NCI-H1694 (cell line): ENCODE results near the gene FOXI3.
"Not testable (repeated sequence)": the region's sequence is repeated elsewhere in the genome, so short reads cannot be mapped to it uniquely, and the experiment has no call there.

Source experiments
- DNase-seq: peaks from one replicate; lab custom pipeline; 2025; lab: John Stamatoyannopoulos, UW

Gene FOXI3

GRCh38 chr2:88442061-88442460 lies 10.4 kb downstream of the FOXI3 start:
- no peak for DNase-seq

DNA sequence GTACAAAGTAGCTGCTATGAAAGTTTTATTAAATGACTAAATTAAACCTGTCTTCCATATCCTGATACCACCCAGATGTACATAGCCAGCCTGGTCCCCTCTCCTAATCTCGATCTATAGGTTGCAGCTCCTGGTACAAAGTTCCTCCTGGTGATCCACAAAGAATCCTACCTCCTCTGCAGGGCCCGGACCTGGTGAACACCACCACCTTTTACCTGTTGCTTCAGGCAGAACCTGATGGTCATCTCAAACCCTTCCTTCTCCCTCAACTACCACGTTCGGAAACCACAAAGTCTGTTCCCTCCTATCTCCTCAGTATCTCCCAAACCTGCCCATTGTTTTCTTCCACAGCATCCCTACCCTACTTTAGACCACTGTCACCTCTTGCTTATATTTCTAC lies 15.5 kb downstream of the FOXI3 start:
- DNase-seq, result no peak

DNA sequence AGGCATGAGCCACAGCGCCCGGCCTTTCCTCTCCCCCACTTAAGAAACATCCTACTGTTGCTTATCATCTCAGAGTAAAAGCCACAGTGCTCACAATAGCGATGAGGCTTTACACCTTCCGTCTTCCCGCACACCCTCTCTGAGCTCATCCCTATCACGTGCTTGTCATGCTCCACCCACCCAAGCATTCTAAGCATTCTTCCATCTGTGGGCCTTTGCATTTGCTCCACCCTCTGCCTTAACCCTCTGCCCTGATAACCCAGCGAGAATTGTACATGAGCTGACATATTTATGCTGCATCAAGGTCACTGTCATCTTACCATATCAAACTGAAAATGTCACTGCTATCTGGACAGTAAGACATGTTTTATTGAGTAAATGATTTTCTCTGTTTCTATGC lies 22.6 kb downstream of the FOXI3 start:
- no peak for DNase-seq

GRCh38 chr2:88423733-88424132 lies 28.8 kb downstream of the FOXI3 start:
- no peak for DNase-seq

DNA sequence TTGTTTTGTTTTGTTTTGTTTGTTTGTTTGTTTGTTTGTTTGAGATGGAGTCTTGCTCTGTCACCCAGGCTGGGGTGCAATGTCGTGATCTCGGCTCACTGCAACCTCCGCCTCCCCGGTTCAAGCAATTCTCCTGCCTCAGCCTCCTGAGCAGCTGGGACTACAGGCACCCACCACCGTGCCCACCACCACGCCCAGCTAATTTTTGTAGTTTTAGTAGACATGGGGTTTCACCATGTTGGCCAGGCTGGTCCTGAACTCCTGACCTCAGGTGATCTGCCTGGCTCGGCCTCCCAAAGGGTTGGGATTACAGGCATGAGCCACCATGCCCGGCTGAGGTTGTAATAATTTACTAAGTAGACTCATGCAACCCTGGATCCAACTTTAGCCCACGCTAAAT lies 33.4 kb downstream of the FOXI3 start:
- DNase-seq, result not testable (repeated sequence)

DNA sequence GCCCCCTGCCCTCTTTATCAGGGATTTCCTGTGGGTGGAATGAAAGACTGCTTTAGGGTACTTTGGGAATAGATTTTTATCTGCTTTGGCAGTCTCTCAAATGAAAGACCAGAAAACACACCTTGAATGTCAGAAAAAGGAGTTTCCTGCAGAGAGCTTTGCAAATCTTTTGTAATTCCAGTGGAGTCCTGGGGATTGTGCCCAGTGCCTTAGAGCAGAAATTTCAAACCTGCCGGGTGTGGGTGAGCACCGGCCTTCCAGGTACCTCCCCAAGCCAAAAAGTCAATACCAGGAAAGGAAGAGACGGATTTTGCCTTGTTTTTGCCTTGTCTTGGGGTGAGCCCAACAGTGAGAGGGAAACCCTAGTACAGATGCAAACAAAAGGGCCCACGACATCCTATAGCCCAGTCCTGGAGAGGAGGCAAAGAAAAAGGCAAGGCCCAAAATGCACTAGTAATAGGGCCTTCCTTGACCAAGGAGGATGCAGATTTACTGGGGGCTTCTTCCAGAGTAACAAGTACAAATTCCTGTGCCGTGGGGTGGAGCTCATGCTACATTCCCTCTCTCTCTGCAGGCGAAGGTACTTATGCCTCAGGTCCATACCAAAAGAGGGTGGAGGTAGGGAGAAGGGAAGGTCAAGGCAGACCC lies 36.4 kb downstream of the FOXI3 start:
- DNase-seq, result no peak

DNA sequence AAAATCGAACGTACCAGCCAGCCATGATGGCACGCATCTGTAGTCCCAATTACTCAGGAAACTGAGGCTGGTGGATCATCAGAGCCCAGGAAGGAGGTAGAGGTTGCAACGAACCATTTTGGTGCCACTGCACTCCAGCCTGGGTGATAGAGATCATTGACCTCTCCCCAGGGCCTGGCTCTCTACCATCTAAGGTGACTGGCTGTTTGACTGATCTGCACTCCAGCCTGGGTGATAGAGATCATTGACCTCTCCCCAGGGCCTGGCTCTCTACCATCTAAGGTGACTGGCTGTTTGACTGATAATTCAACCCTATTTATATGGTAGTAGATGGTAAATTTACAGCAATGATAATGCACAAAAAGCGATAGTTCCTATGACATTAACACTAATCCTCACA lies 43.6 kb downstream of the FOXI3 start:
- not testable (repeated sequence) for DNase-seq

DNA sequence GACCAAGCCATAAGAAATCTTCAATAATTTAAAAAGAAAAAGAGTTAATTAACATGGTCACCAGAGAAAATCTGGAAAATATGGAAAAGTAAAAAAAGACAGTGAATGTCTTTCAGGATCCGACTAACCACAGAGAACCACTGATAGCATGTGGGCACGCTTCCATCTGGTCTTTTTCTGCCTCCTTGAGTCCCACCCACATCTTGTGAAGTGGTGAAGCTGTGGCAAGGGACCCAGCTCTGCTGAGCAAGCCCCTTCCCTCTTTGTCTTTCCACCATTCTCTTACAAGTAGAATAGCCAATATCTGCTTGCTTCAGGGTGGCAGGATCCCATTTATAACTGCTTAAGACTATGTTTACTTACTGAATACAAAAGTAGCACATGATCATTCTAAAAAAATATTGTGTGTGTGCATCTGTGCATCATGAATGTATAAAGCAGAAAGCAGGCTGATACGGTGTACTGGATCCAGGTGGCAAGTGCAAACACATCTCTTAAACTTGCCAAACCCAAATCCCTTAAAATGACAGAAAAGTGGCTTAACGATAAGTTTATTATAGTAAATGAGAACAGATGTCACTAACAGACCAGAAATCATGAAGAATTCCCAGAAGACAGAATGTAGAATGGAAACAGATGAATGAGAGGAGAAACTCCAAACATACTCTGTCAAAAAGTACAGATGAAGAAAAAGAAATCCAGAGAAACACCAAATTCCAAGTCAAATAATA lies 52.3 kb downstream of the FOXI3 start:
- no peak for DNase-seq

DNA sequence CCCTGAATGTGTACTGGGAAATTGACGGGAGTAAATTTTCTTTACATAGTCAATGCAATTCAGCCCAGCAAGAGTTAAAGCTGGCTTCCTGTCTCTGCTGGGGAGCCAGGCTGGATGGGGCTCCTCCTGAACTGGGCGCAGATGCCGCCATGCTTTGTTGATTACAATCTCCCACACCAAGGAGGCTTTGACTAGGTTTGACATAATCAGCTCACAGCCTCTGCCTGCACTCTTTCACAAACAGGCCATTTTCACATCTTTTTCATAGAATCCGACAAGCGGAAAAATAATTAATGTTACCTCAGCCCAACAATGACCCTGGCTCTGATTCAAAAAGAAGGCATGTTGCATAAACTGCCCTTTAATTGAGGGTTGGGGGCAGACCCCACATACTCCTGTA lies 54.3 kb downstream of the FOXI3 start:
- no peak for DNase-seq
